Testis (tissue), 2 donors: Measurements from ENCODE around the gene GABRD.

ENCODE experiments used
- POLR2A ChIP-seq: fragments of 450-650 bp; IDR thresholded peaks from one replicate; pipeline ENCODE4 v1.6.1; 2017; ENCODE audit warnings: antibody characterized with exemption, mild to moderate bottlenecking, moderate library complexity
- TF ChIP-seq, protein P1 (sequence below), 3 experiments: fragments of 450-650 bp in 2 of 3; fragments of 200-600 bp in 1 of 3; sonication (generic) in 1 of 3; IDR thresholded peaks; one replicate each; pipeline ENCODE4 v1.5.1; 2016 to 2019; ENCODE audit warnings: antibody characterized with exemption in 3 of 3, mild to moderate bottlenecking in 2 of 3, moderate library complexity in 1 of 3

DNA sequence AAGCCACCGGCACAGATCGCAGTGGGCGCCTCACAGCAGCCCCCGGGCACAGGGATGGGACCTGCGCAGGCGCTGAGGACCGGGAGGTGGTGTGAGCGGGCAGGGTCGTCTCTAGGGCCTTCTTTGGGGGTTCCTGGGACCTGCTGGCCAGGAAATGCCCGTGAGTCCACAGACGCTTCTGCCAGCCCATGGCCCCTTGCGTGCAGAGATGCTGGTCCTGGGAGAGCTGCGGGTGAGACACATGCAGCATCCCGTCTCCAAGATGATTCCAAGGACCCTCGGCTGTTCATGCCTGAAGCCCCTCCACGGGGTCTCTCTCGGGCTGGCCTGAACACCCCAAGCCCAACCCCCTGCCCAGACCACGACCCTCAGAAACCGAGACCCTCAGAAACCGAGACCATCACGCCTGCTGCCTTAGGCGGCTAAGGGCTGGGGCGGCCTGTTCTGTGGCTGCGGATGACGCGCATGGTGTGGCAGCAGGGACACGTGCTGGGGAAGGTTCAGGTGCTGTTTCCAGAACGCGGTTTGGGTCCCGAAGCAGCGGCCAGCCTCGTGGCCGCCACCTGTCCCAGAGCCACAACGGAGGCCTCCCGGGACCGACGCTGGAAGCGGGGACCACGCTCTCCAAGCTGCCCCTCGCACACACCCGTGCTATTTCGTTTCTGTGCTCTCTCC lies 38.5 kb upstream of the GABRD start:
- TF ChIP-seq, protein P1, sequence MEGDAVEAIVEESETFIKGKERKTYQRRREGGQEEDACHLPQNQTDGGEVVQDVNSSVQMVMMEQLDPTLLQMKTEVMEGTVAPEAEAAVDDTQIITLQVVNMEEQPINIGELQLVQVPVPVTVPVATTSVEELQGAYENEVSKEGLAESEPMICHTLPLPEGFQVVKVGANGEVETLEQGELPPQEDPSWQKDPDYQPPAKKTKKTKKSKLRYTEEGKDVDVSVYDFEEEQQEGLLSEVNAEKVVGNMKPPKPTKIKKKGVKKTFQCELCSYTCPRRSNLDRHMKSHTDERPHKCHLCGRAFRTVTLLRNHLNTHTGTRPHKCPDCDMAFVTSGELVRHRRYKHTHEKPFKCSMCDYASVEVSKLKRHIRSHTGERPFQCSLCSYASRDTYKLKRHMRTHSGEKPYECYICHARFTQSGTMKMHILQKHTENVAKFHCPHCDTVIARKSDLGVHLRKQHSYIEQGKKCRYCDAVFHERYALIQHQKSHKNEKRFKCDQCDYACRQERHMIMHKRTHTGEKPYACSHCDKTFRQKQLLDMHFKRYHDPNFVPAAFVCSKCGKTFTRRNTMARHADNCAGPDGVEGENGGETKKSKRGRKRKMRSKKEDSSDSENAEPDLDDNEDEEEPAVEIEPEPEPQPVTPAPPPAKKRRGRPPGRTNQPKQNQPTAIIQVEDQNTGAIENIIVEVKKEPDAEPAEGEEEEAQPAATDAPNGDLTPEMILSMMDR (IDR thresholded peaks at IDR 0.05) = no peak
- TF ChIP-seq POLR2A = no peak
